ENCODE measurements around the gene AASDH. TPM values are rescaled to one million over a fixed set of nuclear protein-coding genes. Genes with fewer than 3 reads are reported as not detected.

The AASDH gene
- total and polyA plus RNA-seq, 7 donors: 2.1 to 6.9 (median 5.6) TPM

DNA sequence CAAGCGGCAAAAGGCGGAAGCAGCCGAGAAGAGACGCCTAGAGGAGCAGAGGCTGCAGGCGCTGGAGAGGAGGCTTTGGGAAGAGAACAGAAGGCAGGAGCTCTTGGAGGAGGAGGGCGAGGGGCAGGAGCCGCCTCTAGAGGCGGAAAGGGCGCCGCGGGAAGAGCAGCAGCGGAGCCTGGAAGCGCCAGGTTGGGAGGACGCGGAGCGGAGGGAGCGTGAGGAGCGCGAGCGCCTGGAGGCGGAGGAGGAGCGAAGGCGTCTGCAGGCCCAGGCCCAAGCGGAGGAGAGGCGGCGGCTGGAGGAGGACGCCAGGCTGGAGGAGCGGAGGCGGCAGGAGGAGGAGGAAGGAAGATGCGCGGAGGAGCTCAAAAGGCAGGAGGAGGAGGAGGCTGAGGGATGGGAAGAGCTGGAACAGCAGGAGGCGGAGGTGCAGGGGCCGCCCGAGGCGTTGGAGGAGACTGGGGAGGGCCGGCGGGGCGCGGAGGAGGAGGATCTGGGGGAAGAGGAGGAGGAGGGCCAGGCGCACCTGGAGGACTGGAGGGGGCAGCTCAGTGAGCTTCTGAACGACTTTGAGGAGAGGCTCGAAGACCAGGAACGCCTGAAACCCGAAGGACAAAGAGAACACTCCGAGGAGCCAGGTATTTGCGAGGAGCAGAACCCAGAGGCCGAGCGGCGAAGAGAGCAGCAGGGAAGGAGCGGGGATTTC, 72.9 kb downstream of the AASDH start:
- H3K4me3 ChIP-seq: no peak overlapping the region
- no peak for DNase-seq
- H3K27me3 ChIP-seq (ENCODE audit: insufficient read depth in 3 of 3, low read length in 2 of 3): no peaks in the 10 kb centered on the region
- TF ChIP-seq, protein P1, sequence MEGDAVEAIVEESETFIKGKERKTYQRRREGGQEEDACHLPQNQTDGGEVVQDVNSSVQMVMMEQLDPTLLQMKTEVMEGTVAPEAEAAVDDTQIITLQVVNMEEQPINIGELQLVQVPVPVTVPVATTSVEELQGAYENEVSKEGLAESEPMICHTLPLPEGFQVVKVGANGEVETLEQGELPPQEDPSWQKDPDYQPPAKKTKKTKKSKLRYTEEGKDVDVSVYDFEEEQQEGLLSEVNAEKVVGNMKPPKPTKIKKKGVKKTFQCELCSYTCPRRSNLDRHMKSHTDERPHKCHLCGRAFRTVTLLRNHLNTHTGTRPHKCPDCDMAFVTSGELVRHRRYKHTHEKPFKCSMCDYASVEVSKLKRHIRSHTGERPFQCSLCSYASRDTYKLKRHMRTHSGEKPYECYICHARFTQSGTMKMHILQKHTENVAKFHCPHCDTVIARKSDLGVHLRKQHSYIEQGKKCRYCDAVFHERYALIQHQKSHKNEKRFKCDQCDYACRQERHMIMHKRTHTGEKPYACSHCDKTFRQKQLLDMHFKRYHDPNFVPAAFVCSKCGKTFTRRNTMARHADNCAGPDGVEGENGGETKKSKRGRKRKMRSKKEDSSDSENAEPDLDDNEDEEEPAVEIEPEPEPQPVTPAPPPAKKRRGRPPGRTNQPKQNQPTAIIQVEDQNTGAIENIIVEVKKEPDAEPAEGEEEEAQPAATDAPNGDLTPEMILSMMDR (IDR thresholded peaks at IDR 0.05): no peak
- H3K9me3 ChIP-seq: no peaks in the 10 kb centered on the region
- WGBS, 3 donors: 96 to 97% (median 97%) methylated on average over 47 to 50 of the region's 50 CpGs
- H3K4me1 ChIP-seq: no peaks in the 10 kb centered on the region
- intact Hi-C loops (cut with DNase I): no loop called here
- H3K36me3 ChIP-seq (ENCODE audit: insufficient read depth in 1 of 2, low read depth in 1 of 2): no peaks in the 10 kb centered on the region
- no peak overlapping the region for H3K27ac ChIP-seq
- no peak for ATAC-seq

DNA sequence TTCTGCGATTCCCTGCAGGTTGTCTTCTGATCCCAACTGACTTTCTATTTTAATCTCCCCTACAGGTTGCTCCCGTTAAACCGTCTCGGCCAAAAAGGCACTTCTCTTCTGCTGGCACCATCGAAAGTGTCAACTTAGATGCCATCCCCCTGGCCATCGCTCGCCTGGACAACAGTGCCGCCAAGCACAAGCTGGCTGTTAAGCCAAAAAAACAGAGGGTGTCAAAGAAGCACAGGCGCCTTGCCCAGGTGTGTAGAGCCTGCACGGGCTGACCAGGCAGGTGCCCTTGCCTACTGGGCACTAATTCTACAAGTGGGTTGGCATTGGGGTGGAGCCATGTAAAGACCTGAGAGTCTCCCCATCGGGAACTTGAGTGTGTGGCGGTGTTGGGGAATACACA, 74.2 kb downstream of the AASDH start:
- Histone ChIP-seq H3K9me3 (no peaks in the 10 kb centered on the region), H3K4me1 (no peaks in the 10 kb centered on the region), H3K27ac (no peak overlapping the region), H3K27me3 (ENCODE audit: insufficient read depth in 3 of 3, low read length in 2 of 3) (no peaks in the 10 kb centered on the region), H3K4me3 (no peak overlapping the region), H3K36me3 (ENCODE audit: insufficient read depth in 1 of 2, low read depth in 1 of 2) (no peaks in the 10 kb centered on the region)
- no peak for ATAC-seq
- 94 to 97% (median 95%) methylated on average over 12 of the region's 12 CpGs for WGBS, 3 donors
- intact Hi-C loops (cut with DNase I): no loop called here
- TF ChIP-seq, protein P1 (IDR thresholded peaks at IDR 0.05): no peak
- DNase-seq: no peak

DNA sequence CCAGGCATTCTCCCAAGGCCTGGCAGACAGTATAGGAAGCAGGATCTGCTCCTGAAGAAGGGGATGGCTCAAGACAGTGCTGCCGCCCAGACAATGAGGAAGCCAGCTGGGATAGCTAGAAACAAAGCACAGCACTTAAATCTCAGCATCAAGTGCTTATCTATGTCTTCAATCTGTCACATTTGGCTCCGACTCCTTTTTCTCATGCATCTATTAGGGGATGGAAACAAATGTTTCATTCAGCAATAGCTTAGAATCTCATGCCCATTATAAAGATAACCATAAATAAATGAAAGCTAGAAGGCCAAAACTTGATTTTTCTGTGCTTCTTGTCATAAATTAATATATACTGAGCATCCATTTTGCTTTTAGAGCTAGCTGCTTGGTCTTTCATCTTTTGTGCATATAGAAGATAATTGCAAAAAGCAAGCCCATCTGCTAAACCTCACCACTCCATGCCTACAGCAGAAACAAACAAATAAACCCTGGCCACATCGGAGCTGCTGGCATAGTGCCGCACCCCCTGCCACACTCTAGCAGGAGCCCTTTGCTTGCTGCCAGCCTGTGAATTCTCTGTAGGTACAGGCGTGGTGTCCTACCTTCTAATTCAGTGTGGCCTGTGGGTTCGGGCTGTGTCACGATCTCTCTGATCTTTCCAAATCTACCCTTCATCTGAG, 75.9 kb downstream of the AASDH start:
- ATAC-seq (no peak), DNase-seq (no peak)
- Histone ChIP-seq H3K36me3 (ENCODE audit: insufficient read depth in 1 of 2, low read depth in 1 of 2) (no peaks in the 10 kb centered on the region), H3K27ac (no peak overlapping the region), H3K9me3 (no peaks in the 10 kb centered on the region), H3K4me1 (no peaks in the 10 kb centered on the region), H3K27me3 (ENCODE audit: insufficient read depth in 3 of 3, low read length in 2 of 3) (no peaks in the 10 kb centered on the region), H3K4me3 (no peak overlapping the region)
- TF ChIP-seq, protein P1 (IDR thresholded peaks at IDR 0.05): no peak
- 53 to 59% (median 58%) methylated on average over 7 of the region's 7 CpGs for WGBS, 3 donors
- intact Hi-C loops (cut with DNase I): no loop called here

GRCh38 chr4:56310401-56311125, 76.7 kb downstream of the AASDH start:
- Histone ChIP-seq H3K36me3 (ENCODE audit: insufficient read depth in 1 of 2, low read depth in 1 of 2) (no peaks in the 10 kb centered on the region), H3K9me3 (no peaks in the 10 kb centered on the region), H3K27me3 (ENCODE audit: insufficient read depth in 3 of 3, low read length in 2 of 3) (no peaks in the 10 kb centered on the region), H3K27ac (no peak overlapping the region), H3K4me1 (no peaks in the 10 kb centered on the region), H3K4me3 (no peak overlapping the region)
- intact Hi-C loops (cut with DNase I): no loop called here
- TF ChIP-seq, protein P1 (IDR thresholded peaks at IDR 0.05): no peak
- no peak for DNase-seq
- WGBS, 3 donors: 62 to 73% (median 63%) methylated on average over 5 of the region's 5 CpGs
- no peak for ATAC-seq

Measured in psoas muscle (tissue), 8 donors.